ENCODE results near the gene CACNA2D2. TPM values are rescaled to one million over a fixed set of nuclear protein-coding genes. Genes with fewer than 3 reads are reported as not detected.
A peak's percentile ranks its signal among the peaks of the same experiment; 100 is the strongest.

Gene CACNA2D2
- total and polyA plus RNA-seq, 12 donors, result 0.09 to 2.0 (median 0.60) TPM

- no peaks in the 10 kb centered on the region for H3K4me1 ChIP-seq (replicated peaks in 1 of 2)
- H3K9me3 ChIP-seq (replicated peaks in 1 of 3), result no peaks in the 10 kb centered on the region
- no peak for DNase-seq
- no peak for TF ChIP-seq POLR2A (IDR thresholded peaks at IDR 0.05)
- TF ChIP-seq, protein P1, sequence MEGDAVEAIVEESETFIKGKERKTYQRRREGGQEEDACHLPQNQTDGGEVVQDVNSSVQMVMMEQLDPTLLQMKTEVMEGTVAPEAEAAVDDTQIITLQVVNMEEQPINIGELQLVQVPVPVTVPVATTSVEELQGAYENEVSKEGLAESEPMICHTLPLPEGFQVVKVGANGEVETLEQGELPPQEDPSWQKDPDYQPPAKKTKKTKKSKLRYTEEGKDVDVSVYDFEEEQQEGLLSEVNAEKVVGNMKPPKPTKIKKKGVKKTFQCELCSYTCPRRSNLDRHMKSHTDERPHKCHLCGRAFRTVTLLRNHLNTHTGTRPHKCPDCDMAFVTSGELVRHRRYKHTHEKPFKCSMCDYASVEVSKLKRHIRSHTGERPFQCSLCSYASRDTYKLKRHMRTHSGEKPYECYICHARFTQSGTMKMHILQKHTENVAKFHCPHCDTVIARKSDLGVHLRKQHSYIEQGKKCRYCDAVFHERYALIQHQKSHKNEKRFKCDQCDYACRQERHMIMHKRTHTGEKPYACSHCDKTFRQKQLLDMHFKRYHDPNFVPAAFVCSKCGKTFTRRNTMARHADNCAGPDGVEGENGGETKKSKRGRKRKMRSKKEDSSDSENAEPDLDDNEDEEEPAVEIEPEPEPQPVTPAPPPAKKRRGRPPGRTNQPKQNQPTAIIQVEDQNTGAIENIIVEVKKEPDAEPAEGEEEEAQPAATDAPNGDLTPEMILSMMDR (IDR thresholded peaks at IDR 0.05), result no peak
- no peak overlapping the region for H3K4me3 ChIP-seq
- H3K27me3 ChIP-seq, result no peaks in the 10 kb centered on the region
- intact Hi-C loops (cut with DNase I), result no loop called here
- whole genome bisulfite sequencing, 4 donors, result 62 to 73% (median 69%) methylated on average over 7 of the region's 7 CpGs
- no peak overlapping the region for H3K27ac ChIP-seq
- H3K36me3 ChIP-seq (replicated peaks in 1 of 2), result no peaks in the 10 kb centered on the region
These were observed 61.8 kb downstream of the CACNA2D2 start for GRCh38 chr3:50441424-50442217.

GRCh38 chr3:50436114-50436674 is 67.2 kb downstream of the CACNA2D2 start:
- no peaks in the 10 kb centered on the region for H3K36me3 ChIP-seq (replicated peaks in 1 of 2)
- TF ChIP-seq POLR2A (IDR thresholded peaks at IDR 0.05), result no peak
- TF ChIP-seq, protein P1 (IDR thresholded peaks at IDR 0.05), result peak; percentile 50 to 72 (median 65)
- no peaks in the 10 kb centered on the region for H3K27me3 ChIP-seq
- H3K27ac ChIP-seq, result no peak overlapping the region
- peak; percentile 46 to 73 (median 54) for DNase-seq
- H3K9me3 ChIP-seq (replicated peaks in 1 of 3), result no peaks in the 10 kb centered on the region
- 20 to 46% (median 25%) methylated on average over 2 to 5 of the region's 5 CpGs for WGBS, 4 donors
- no peaks in the 10 kb centered on the region for H3K4me1 ChIP-seq (replicated peaks in 1 of 2)
- intact Hi-C loops (cut with DNase I), result loop anchor here (5.0 kb wide), 2 partner anchors 106 to 111 kb away; no protein-coding TSS in a partner anchor
- no peak overlapping the region for H3K4me3 ChIP-seq

GRCh38 chr3:50435371-50436113 is 67.9 kb downstream of the CACNA2D2 start:
- Histone ChIP-seq H3K4me1 (replicated peaks in 1 of 2) (no peaks in the 10 kb centered on the region), H3K4me3 (no peak overlapping the region), H3K27me3 (no peaks in the 10 kb centered on the region), H3K9me3 (replicated peaks in 1 of 3) (no peaks in the 10 kb centered on the region), H3K36me3 (replicated peaks in 1 of 2) (no peaks in the 10 kb centered on the region), H3K27ac (no peak overlapping the region)
- intact Hi-C loops (cut with DNase I), result loop anchor here (5.0 kb wide), 2 partner anchors 107 to 112 kb away; no protein-coding TSS in a partner anchor
- DNase-seq, result no peak
- TF ChIP-seq POLR2A (IDR thresholded peaks at IDR 0.05), result no peak
- TF ChIP-seq, protein P1 (IDR thresholded peaks at IDR 0.05), result no peak
- WGBS, 4 donors, result 26 to 36% (median 30%) methylated on average over 12 of the region's 12 CpGs

DNA sequence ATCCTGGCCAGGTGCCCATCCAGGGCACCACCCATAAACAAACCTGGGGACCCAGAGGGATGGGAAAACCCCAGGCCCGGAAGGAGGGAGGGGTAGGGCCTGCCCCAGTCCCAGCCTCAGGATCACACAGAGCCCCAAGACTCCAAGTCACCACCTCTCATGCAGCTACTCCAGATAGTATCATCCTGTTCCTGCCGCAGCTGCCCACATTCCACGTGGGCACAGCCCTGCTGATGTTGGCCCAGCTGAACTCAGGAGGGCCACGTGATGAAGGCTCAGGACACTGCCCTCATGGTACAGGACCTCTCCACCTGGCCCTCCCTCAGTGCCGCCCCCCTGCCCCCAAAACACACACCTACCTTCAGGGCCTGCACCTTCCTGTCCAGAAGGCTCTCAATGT is 69.5 kb downstream of the CACNA2D2 start:
- H3K36me3 ChIP-seq (replicated peaks in 1 of 2), result no peaks in the 10 kb centered on the region
- 69 to 81% (median 78%) methylated on average over 4 to 5 of the region's 5 CpGs for WGBS, 4 donors
- TF ChIP-seq, protein P1 (IDR thresholded peaks at IDR 0.05), result no peak
- TF ChIP-seq POLR2A (IDR thresholded peaks at IDR 0.05), result no peak
- H3K27me3 ChIP-seq, result no peaks in the 10 kb centered on the region
- H3K9me3 ChIP-seq (replicated peaks in 1 of 3), result no peaks in the 10 kb centered on the region
- DNase-seq, result no peak
- intact Hi-C loops (cut with DNase I), result no loop called here
- H3K4me1 ChIP-seq (replicated peaks in 1 of 2), result no peaks in the 10 kb centered on the region
- no peak overlapping the region for H3K4me3 ChIP-seq
- H3K27ac ChIP-seq, result no peak overlapping the region

All from adrenal gland (tissue), 12 donors.